ENCODE data around the gene TNIK. TPM values are rescaled to one million over a fixed set of nuclear protein-coding genes. Genes with fewer than 3 reads are reported as not detected.

Gene TNIK
- total RNA-seq, 1 donor from 2014 or later = 9.3 TPM

DNA sequence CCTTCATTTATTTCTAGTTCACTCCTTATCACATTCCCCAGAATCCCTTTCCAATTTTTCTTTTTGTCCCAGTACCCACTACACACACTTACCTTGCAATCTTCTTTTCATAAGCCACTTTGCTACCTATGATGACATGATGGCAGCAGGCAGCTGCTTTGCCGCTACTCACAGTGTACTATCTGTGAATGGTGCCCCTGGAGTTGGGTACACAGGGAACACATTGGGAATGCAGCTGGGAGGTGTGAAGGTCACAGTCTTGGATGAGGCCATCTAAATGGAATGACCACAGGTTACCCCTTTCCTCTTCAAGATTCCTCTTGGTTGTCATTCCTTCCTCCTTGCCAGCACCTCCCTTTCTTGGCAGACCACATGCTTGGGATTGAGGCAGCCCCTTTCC is 20.8 kb upstream of the TNIK start:
- H3K36me3 Mint-ChIP-seq = no peaks in the 10 kb centered on the region
- H3K27me3 Mint-ChIP-seq (ENCODE audit: low read depth) = no peaks in the 10 kb centered on the region
- TF ChIP-seq, protein P1, sequence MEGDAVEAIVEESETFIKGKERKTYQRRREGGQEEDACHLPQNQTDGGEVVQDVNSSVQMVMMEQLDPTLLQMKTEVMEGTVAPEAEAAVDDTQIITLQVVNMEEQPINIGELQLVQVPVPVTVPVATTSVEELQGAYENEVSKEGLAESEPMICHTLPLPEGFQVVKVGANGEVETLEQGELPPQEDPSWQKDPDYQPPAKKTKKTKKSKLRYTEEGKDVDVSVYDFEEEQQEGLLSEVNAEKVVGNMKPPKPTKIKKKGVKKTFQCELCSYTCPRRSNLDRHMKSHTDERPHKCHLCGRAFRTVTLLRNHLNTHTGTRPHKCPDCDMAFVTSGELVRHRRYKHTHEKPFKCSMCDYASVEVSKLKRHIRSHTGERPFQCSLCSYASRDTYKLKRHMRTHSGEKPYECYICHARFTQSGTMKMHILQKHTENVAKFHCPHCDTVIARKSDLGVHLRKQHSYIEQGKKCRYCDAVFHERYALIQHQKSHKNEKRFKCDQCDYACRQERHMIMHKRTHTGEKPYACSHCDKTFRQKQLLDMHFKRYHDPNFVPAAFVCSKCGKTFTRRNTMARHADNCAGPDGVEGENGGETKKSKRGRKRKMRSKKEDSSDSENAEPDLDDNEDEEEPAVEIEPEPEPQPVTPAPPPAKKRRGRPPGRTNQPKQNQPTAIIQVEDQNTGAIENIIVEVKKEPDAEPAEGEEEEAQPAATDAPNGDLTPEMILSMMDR (IDR thresholded peaks at IDR 0.05; ENCODE audit: unreplicated experiment) = no peak
- H3K9me3 Mint-ChIP-seq = no peaks in the 10 kb centered on the region
- H3K4me1 Mint-ChIP-seq = no peaks in the 10 kb centered on the region
- no peak overlapping the region for H3K4me3 Mint-ChIP-seq
- no peak overlapping the region for H3K27ac Mint-ChIP-seq
- DNase-seq (ENCODE audit: low spot score in 2 of 2, unreplicated experiment in 2 of 2) = no peak

DNA sequence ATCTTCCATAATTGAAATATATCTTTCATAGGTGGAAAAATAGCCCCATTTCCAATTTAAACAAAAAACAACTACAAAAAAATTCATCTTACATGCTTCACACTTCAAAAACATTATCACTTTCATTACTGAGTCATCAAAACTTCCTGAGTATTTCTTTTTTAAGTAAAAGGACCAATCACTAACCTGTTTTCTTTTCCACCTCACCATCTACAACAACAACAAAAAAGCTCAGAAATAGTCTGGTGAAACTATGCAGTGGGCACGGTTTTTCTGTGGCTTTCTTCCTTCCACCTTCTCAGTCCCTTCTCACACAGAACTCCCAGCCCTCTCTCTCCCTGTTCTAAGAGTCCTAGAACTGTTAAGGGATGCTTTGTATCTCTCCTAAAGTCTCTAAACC is 20.3 kb upstream of the TNIK start:
- TF ChIP-seq, protein P1 (IDR thresholded peaks at IDR 0.05; ENCODE audit: unreplicated experiment) = no peak
- no peaks in the 10 kb centered on the region for H3K36me3 Mint-ChIP-seq
- H3K4me1 Mint-ChIP-seq = no peaks in the 10 kb centered on the region
- DNase-seq (ENCODE audit: low spot score in 2 of 2, unreplicated experiment in 2 of 2) = no peak
- no peak overlapping the region for H3K27ac Mint-ChIP-seq
- no peaks in the 10 kb centered on the region for H3K27me3 Mint-ChIP-seq (ENCODE audit: low read depth)
- no peaks in the 10 kb centered on the region for H3K9me3 Mint-ChIP-seq
- H3K4me3 Mint-ChIP-seq = no peak overlapping the region

DNA sequence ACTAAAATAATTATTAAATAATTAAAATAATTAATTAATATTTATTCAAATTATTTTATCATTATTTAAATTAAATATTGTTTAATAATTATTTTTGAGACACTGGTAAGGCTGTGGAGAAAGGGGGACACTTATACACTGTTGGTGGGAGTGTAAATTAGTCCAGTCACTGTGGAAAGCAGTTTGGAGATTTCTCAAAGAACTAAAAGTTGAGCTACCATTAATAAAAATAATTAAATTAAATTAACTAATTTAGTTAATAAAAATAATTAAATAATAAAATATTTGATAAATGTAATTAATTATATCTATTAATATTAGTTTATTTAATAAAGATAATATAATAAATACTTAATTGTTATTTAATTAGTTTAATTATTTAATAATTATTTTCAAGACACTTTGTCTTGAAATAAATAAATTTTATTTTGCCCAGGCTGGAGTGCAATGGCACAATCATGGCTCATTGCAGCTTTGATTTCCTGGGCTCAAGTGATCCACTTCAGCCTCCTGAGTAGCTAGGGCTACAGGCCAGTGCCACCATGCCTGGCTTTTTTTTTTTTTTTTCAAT is 16.4 kb upstream of the TNIK start:
- TF ChIP-seq, protein P1 (IDR thresholded peaks at IDR 0.05; ENCODE audit: unreplicated experiment) = no peak
- no peaks in the 10 kb centered on the region for H3K9me3 Mint-ChIP-seq
- DNase-seq (ENCODE audit: low spot score in 2 of 2, unreplicated experiment in 2 of 2) = no peak
- no peaks in the 10 kb centered on the region for H3K27me3 Mint-ChIP-seq (ENCODE audit: low read depth)
- no peak overlapping the region for H3K27ac Mint-ChIP-seq
- no peaks in the 10 kb centered on the region for H3K36me3 Mint-ChIP-seq
- H3K4me1 Mint-ChIP-seq = no peaks in the 10 kb centered on the region
- H3K4me3 Mint-ChIP-seq = no peak overlapping the region

DNA sequence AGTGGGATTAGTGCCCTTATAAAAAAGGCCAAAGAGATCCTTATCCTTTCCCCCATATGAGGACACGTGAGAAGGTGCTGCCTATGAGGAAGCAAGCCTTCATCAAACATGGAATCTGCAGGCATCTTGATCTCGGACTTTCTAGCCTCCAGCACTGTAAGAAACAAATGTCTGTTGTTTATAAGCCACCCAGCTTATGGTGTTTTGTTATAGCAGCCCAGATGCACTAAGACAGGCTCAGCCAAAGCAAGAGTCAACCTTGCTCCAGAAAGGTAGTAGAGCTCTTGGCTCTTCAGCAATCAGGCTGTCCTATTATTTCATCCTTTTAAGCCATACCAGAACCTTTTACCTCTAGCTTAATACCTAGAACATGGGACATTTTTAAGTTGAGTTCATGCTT is 12.3 kb upstream of the TNIK start:
- Mint-ChIP-seq H3K4me1 (peaks cover 2% of the 10 kb centered on the region), H3K4me3 (no peak overlapping the region), H3K36me3 (no peaks in the 10 kb centered on the region), H3K27me3 (ENCODE audit: low read depth) (no peaks in the 10 kb centered on the region), H3K9me3 (no peaks in the 10 kb centered on the region), H3K27ac (no peak overlapping the region)
- TF ChIP-seq, protein P1 (IDR thresholded peaks at IDR 0.05; ENCODE audit: unreplicated experiment) = no peak
- DNase-seq (ENCODE audit: low spot score in 2 of 2, unreplicated experiment in 2 of 2) = no peak

DNA sequence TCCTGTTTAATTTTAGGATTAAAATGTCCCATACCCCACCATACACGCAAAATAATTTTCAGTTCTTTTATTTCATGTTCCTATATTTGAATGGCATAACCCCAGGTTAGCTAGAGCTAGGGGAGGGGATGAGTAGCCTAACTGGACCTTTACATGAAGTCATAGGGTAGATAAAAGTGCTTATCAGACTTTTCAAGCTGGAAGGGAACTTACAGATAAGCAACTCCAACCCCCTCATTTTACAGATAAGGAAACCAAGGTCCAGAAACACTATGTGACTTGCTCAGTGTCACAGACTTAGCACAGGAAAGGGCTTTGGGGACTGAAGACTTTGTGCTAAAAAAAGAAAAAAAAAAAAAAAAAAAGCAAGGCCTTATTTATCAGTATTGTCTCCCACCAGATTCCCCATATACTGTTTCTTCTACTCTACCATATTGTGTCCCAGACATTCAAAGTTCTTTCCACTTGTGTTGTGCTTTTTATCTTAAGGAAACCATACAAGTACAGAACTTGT is 10.6 kb upstream of the TNIK start:
- H3K4me3 Mint-ChIP-seq = no peak overlapping the region
- no peaks in the 10 kb centered on the region for H3K9me3 Mint-ChIP-seq
- H3K4me1 Mint-ChIP-seq = peaks cover 10% of the 10 kb centered on the region
- DNase-seq (ENCODE audit: low spot score in 2 of 2, unreplicated experiment in 2 of 2) = no peak
- TF ChIP-seq, protein P1 (IDR thresholded peaks at IDR 0.05; ENCODE audit: unreplicated experiment) = no peak
- no peak overlapping the region for H3K27ac Mint-ChIP-seq
- H3K27me3 Mint-ChIP-seq (ENCODE audit: low read depth) = no peaks in the 10 kb centered on the region
- no peaks in the 10 kb centered on the region for H3K36me3 Mint-ChIP-seq

DNA sequence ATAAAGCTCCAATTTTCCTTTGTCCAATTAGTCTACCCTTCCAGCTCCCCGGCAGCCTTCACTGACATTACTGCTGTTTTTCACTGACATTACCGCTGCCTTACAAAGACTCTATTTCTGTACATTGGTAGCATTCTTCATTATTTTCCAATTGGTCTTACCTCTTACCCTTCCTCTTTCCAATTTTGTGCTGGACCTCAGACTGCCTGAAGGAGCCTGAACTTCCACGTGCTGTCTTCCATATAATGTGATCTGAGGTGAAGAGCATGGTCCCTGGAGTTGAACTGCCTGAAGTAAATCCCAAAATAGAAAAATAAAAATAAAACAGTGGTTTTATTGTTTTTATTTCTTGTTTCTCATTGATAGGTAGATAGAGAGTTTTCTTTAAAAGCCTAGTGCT is 9.2 kb upstream of the TNIK start:
- TF ChIP-seq, protein P1 (IDR thresholded peaks at IDR 0.05; ENCODE audit: unreplicated experiment) = no peak
- Mint-ChIP-seq H3K27me3 (ENCODE audit: low read depth) (no peaks in the 10 kb centered on the region), H3K4me1 (peaks cover 10% of the 10 kb centered on the region), H3K27ac (no peak overlapping the region), H3K36me3 (no peaks in the 10 kb centered on the region), H3K4me3 (no peak overlapping the region), H3K9me3 (no peaks in the 10 kb centered on the region)
- DNase-seq (ENCODE audit: low spot score in 2 of 2, unreplicated experiment in 2 of 2) = no peak

Data from mesothelial cell of epicardium (in vitro differentiated cells).